PC-9 (cell line): ENCODE results near the gene MRM1. TPM values are rescaled to one million over a fixed set of nuclear protein-coding genes. Genes with fewer than 3 reads are reported as not detected.

Experiments
- BruUV-seq: library from RNA; stranded (reverse); fragments of 400-500 nt; replicated peaks from 2 replicates; lab custom pipeline; 2021; lab: Mats Ljungman, UMichigan
- CTCF ChIA-PET: fragments of 300-600 bp; sonication (Branson Sonifier 250); formaldehyde crosslinking; loops from one replicate; lab custom pipeline; 2022; ENCODE audit warnings: antibody characterized with exemption; lab: Charles Lee
- POLR2A ChIA-PET: fragments of 300-600 bp; sonication (Branson Sonifier 250); formaldehyde crosslinking; loops from one replicate; lab custom pipeline; 2022; ENCODE audit warnings: antibody characterized with exemption; ENCODE audit not compliant: unreplicated experiment; lab: Charles Lee
- DNase-seq, 2 experiments: peaks; one replicate each; pipeline versions ENCODE4 v3.0.0 to v3.0.0-alpha.2; 2015 to 2022; ENCODE audit warnings: mixed read lengths in 1 of 2
- H2AFZ ChIP-seq: fragments of 200-600 bp; sonication (generic); 2 replicates; pipeline ENCODE4 v1.8.1; 2017; ENCODE audit warnings: antibody characterized with exemption
- H3F3A ChIP-seq: fragments of 200-600 bp; sonication (generic); 2 replicates; pipeline ENCODE4 v1.8.1; 2017; ENCODE audit warnings: antibody characterized with exemption, mild to moderate bottlenecking, low read depth; ENCODE audit not compliant: insufficient read depth
- H3K27ac ChIP-seq: fragments of 200-600 bp; sonication (generic); 2 replicates; pipeline ENCODE4 v1.6.1; 2016; ENCODE audit warnings: mixed run types
- H3K27me3 ChIP-seq: fragments of 200-600 bp; sonication (generic); 2 replicates; pipeline ENCODE4 v1.6.1; 2016; ENCODE audit warnings: low read depth, mixed run types; ENCODE audit not compliant: insufficient read depth
- H3K36me3 ChIP-seq: fragments of 200-600 bp; sonication (generic); 2 replicates; pipeline ENCODE4 v1.6.1; 2016; ENCODE audit warnings: low read depth, mixed run types
- H3K4me1 ChIP-seq: fragments of 200-600 bp; sonication (generic); replicated peaks from 2 replicates; pipeline ENCODE4 v1.6.1; 2016; ENCODE audit warnings: mixed run types; ENCODE audit not compliant: insufficient read depth
- H3K4me2 ChIP-seq: fragments of 200-600 bp; sonication (generic); 2 replicates; pipeline ENCODE4 v1.6.1; 2017; ENCODE audit warnings: mixed run types
- H3K4me3 ChIP-seq: fragments of 200-600 bp; sonication (generic); 2 replicates; pipeline ENCODE4 v1.6.1; 2016; ENCODE audit warnings: mixed run types
- H3K79me2 ChIP-seq: fragments of 200-600 bp; sonication (generic); 2 replicates; pipeline ENCODE4 v1.6.1; 2017; ENCODE audit warnings: low read depth, mixed run types
- H3K9me2 ChIP-seq: fragments of 200-600 bp; sonication (generic); 2 replicates; pipeline ENCODE4 v1.8.1; 2017; ENCODE audit warnings: mild to moderate bottlenecking; ENCODE audit not compliant: insufficient read depth
- H3K9me3 ChIP-seq: fragments of 200-600 bp; sonication (generic); 2 replicates; pipeline ENCODE4 v1.8.1; 2016; ENCODE audit warnings: low read depth; ENCODE audit not compliant: insufficient read depth
- H4K20me1 ChIP-seq: fragments of 200-600 bp; sonication (generic); 2 replicates; pipeline ENCODE4 v1.8.1; 2017; ENCODE audit not compliant: insufficient read depth
- EZH2 ChIP-seq: fragments of 200-600 bp; sonication (generic); IDR thresholded peaks from 2 replicates; pipeline ENCODE4 v1.8.0; 2017; ENCODE audit warnings: antibody characterized with exemption, low read depth
- intact Hi-C: fragments of 100-400 bp; cut with micrococcal nuclease; formaldehyde crosslinking; loops from one replicate; pipeline ENCODE4 v1.10.0; 2022; ENCODE audit not compliant: unreplicated experiment
- total RNA-seq: library from RNA; stranded (reverse); gene quantifications from 2 replicates; pipeline ENCODE4 v1.2.3, GENCODE V29; 2021
- TF ChIP-seq, protein P1 (sequence below): fragments of 200-600 bp; sonication (generic); conservative IDR thresholded peaks from 2 replicates; pipeline ENCODE4 v1.6.1; 2017; ENCODE audit warnings: mixed run types, antibody characterized with exemption, mild to moderate bottlenecking, moderate library complexity

Gene MRM1
- total RNA-seq, 1 experiment from 2014 or later, result 9.6 TPM

- H4K20me1 ChIP-seq, result peaks cover 18% of the 10 kb centered on the region; the same call in 1 of the 2 replicates
- H3K9me3 ChIP-seq, result no peaks in the 10 kb centered on the region
- no peak for TF ChIP-seq EZH2
- TF ChIP-seq, protein P1, sequence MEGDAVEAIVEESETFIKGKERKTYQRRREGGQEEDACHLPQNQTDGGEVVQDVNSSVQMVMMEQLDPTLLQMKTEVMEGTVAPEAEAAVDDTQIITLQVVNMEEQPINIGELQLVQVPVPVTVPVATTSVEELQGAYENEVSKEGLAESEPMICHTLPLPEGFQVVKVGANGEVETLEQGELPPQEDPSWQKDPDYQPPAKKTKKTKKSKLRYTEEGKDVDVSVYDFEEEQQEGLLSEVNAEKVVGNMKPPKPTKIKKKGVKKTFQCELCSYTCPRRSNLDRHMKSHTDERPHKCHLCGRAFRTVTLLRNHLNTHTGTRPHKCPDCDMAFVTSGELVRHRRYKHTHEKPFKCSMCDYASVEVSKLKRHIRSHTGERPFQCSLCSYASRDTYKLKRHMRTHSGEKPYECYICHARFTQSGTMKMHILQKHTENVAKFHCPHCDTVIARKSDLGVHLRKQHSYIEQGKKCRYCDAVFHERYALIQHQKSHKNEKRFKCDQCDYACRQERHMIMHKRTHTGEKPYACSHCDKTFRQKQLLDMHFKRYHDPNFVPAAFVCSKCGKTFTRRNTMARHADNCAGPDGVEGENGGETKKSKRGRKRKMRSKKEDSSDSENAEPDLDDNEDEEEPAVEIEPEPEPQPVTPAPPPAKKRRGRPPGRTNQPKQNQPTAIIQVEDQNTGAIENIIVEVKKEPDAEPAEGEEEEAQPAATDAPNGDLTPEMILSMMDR, result no peak
- CTCF ChIA-PET, result no interaction called here
- H2AFZ ChIP-seq, result no peak overlapping the region
- H3F3A ChIP-seq, result peaks cover 7% of the 10 kb centered on the region; the same call in 1 of the 2 replicates
- H3K36me3 ChIP-seq, result peaks cover 34% of the 10 kb centered on the region
- no peaks in the 10 kb centered on the region for H3K4me1 ChIP-seq
- no peaks in the 10 kb centered on the region for H3K9me2 ChIP-seq
- no peak overlapping the region for H3K4me2 ChIP-seq
- no peak for DNase-seq
- H3K79me2 ChIP-seq, result no peaks in the 10 kb centered on the region
- H3K4me3 ChIP-seq, result no peak overlapping the region
- H3K27me3 ChIP-seq, result no peaks in the 10 kb centered on the region
- BruUV-seq, result no TSS peak
- POLR2A ChIA-PET, result no interaction called here
- intact Hi-C loops, result no loop called here
- H3K27ac ChIP-seq, result no peak overlapping the region
Measured at GRCh38 chr17:36583787-36584186, 17.6 kb upstream of the MRM1 start.

DNA sequence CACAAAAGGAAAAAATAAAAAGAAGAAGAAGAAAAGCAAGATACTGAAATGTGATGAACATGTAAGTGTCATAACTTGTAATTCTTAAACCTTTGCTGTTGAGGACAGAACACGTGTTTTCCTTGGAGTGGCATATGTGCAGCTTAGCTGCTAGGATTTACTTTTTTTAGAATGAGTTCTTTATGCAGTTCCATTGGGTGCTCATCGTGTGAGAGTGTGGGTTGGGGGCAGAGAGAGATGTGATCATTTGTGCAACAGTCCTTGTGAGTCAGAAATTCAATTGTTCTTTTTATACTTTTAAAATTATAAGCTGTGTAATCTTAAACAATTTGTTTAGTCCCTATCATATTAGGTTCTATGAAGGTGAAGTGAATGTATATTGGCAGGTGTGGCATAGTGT, 15.2 kb upstream of the MRM1 start:
- Histone ChIP-seq H3K4me1 (no peaks in the 10 kb centered on the region), H4K20me1 (peaks cover 13% of the 10 kb centered on the region; the same call in 1 of the 2 replicates), H2AFZ (no peak overlapping the region), H3F3A (peaks cover 20% of the 10 kb centered on the region), H3K27me3 (no peaks in the 10 kb centered on the region), H3K9me2 (no peaks in the 10 kb centered on the region), H3K36me3 (peaks cover 24% of the 10 kb centered on the region), H3K79me2 (no peaks in the 10 kb centered on the region), H3K4me2 (no peak overlapping the region), H3K27ac (no peak overlapping the region), H3K4me3 (no peak overlapping the region), H3K9me3 (no peaks in the 10 kb centered on the region)
- TF ChIP-seq, protein P1, result no peak
- TF ChIP-seq EZH2, result no peak
- DNase-seq, result no peak
- BruUV-seq, result no TSS peak
- ChIA-PET CTCF (no interaction called here), POLR2A (no interaction called here)
- intact Hi-C loops, result no loop called here

DNA sequence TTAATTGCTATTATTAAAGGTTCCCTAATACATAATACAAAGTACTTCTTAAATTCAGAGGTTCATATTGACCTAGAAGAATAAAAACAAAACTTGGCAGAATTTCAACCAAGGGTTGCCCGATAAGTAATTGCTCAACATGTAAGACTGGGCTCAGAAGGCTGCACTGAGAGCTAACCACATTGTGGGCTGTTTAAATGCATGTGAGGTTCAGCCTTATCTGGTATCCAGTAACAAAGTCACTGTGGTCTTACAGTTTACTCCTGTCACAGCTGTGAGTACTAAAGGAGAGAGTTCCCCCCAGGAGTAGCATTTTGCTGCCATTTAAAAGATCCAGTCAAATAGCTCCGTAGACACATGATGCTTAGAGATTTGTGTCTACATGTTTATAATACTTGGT, 11.3 kb upstream of the MRM1 start:
- H3K4me2 ChIP-seq, result no peak overlapping the region
- no peaks in the 10 kb centered on the region for H3K9me3 ChIP-seq
- intact Hi-C loops, result no loop called here
- H3K36me3 ChIP-seq, result peaks cover 8% of the 10 kb centered on the region; the same call in 1 of the 2 replicates
- H3K4me1 ChIP-seq, result peaks cover 17% of the 10 kb centered on the region
- H3K27me3 ChIP-seq, result no peaks in the 10 kb centered on the region
- H4K20me1 ChIP-seq, result peaks cover 3% of the 10 kb centered on the region; the same call in 1 of the 2 replicates
- TF ChIP-seq, protein P1, result no peak
- no peak for TF ChIP-seq EZH2
- POLR2A ChIA-PET, result no interaction called here
- no peak overlapping the region for H3K4me3 ChIP-seq
- H3K79me2 ChIP-seq, result peaks cover 8% of the 10 kb centered on the region; the same call in 1 of the 2 replicates
- no peak for DNase-seq
- no peak overlapping the region for H3K27ac ChIP-seq
- no TSS peak for BruUV-seq
- H3F3A ChIP-seq, result peaks cover 24% of the 10 kb centered on the region
- CTCF ChIA-PET, result interaction anchor here (0.9 kb wide), 1 partner anchor 13 kb away, joined by 11 read pairs; no protein-coding TSS in a partner anchor
- H3K9me2 ChIP-seq, result no peaks in the 10 kb centered on the region
- H2AFZ ChIP-seq, result no peak overlapping the region
